ENCODE data around the gene C16orf78.

DNA sequence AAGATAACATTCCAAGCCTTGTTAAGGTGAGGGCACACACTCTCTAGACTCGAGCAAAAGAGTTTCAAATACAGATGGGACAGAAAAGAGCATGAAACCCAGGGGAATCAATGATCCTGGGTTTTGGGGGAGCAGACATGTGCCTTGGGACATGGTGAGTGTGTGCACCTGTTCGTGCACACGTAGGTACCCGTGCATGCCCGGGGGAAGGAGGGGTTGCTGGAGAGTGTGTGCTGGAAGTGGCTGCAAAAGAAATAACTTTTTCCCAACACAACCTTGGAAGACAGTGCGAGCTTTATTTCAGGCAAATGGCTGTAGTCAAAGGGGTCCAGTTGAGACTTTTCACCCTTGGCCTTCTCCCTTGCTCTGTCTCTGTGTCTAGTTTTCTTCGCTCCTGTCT lies 62.6 kb downstream of the C16orf78 start:
- TF ChIP-seq, protein P1, sequence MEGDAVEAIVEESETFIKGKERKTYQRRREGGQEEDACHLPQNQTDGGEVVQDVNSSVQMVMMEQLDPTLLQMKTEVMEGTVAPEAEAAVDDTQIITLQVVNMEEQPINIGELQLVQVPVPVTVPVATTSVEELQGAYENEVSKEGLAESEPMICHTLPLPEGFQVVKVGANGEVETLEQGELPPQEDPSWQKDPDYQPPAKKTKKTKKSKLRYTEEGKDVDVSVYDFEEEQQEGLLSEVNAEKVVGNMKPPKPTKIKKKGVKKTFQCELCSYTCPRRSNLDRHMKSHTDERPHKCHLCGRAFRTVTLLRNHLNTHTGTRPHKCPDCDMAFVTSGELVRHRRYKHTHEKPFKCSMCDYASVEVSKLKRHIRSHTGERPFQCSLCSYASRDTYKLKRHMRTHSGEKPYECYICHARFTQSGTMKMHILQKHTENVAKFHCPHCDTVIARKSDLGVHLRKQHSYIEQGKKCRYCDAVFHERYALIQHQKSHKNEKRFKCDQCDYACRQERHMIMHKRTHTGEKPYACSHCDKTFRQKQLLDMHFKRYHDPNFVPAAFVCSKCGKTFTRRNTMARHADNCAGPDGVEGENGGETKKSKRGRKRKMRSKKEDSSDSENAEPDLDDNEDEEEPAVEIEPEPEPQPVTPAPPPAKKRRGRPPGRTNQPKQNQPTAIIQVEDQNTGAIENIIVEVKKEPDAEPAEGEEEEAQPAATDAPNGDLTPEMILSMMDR (conservative IDR thresholded peaks at IDR 0.05; ENCODE audit: low read depth, low read length) = no peak
- no peak for TF ChIP-seq EZH2 (IDR thresholded peaks at IDR 0.05; ENCODE audit: borderline replicate concordance, low read depth, low read length, poor library complexity, severe bottlenecking)

Measured in A673 (cell line).